Left renal pelvis (tissue), 4 donors: ENCODE data around the gene TGFB3. TPM values are rescaled to one million over a fixed set of nuclear protein-coding genes. Genes with fewer than 3 reads are reported as not detected.
"Not testable (repeated sequence)": the region's sequence is repeated elsewhere in the genome, so short reads cannot be mapped to it uniquely, and the experiment has no call there.

ENCODE experiments used
- DNase-seq, 4 donors: peaks; one replicate each; pipeline ENCODE4 v3.0.0-alpha.2; 2013; ENCODE audit warnings: low read depth in 4 of 4, low spot score in 3 of 4
- polyA plus RNA-seq, 4 donors: library from polyadenylated mRNA; unstranded; fragments of 120-200 nt; gene quantifications; one replicate each; pipeline ENCODE4 v1.2.1, GENCODE V29; 2013; ENCODE audit not compliant: insufficient read length in 4 of 4

TGFB3 gene
- polyA plus RNA-seq, 4 donors: 16.4 to 135 (median 19.9) TPM

DNA sequence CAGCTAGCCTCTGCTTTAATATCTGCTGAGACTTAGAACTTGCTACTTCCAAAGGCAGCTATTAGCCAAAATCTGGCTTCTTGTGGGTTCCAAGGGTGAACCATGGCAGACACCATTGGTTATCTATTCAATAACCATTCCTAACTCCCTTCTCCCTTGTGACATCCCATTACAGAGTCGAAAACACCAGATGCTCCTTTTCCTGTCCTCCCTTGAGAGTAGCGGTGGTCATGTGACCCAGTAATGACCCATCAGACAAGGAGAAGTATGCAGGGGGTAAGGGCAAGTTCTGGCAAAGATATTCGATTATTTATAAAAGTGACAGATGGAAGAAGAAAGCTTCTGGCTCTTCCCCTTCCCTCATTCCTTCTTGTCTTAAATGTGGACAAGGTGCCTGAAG, 20.1 kb downstream of the TGFB3 start:
- no peak for DNase-seq

GRCh38 chr14:75960231-75960630, 21.6 kb downstream of the TGFB3 start:
- DNase-seq: no peak

DNA sequence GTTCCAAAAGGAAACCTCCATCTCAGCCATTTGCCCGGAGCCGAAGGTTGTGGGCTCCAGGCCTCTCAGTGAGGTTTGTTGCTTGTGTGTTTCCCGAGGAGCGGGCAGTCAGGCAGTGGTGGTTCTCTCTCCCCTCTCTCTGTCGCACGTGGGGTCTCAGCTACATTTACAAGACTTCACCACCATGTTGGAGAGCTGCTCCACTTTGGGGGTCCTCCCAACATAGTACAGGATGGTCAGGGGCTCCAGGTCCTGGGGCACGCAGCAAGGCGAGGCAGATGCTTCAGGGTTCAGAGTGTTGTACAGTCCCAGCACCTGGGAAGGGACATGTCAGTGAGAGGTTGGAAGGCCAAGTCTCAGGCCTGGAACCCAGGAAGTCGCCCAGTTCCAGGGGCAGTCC, 22.8 kb downstream of the TGFB3 start:
- DNase-seq: no peak

DNA sequence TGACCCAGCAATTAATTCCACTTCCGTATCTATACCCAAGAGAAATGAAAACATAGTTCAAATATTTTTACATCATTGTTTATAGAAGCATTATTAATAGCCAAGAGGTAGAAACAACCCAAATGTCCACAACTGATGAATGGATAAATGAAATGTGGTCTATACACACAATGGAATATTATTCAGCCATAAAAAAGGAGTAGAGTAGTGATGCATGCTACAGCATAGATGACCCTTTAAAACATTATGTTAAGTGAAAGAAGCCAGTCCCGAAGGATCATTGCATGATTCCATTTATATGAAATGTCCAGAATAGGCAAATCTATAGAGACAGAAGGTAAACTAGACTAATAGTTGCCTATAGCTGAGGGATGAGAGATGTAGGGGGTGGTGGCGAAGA, 29.3 kb downstream of the TGFB3 start:
- DNase-seq: no peak

DNA sequence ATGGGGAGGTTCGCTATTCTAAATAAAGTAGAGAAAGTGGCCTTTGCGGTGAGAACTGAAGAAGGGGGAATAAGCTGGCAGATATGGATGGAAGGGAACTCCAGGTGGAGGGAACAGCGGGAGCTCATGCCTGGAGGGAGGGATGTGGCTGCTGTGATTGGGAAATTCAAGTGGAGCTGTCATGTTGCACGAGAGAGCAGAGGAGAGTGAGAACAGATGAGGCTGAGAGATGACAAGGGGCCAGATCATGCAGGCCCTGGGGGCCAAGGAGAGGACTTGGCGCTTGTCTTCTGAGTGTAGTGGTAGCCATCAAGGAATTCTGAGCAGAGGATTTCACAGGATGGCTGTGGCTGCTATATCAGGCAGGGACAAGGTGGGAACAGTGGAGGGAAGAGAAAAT, 35.0 kb downstream of the TGFB3 start:
- DNase-seq: no peak

DNA sequence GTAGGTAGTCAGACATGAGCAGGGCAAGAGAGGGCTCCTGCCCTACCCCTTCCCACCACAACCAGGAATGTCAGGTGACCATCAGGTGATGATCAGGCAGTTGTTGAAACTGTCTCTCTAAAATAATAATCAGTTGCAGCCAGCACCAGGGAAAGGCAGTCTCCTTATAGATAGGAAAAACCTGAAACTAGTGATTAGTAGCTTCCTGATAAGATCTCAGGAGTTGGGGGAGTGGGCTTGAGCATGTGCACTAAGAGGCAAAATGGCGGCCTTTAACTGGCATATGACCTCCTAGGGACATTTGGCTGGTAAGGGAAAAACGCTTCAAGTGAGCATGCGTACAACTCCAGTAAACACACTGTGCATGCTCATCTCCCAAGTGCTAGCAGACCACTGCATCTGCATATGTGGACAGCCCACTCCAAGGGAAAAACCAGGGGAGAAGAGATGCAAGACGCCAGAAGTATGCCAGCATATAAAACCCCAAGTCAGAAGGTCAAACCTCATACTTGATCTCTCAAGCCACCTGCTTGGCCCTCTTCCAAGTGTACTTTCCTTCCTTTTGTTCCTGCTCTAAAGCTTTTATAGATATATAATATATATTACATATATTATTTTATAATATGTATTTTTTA, 37.1 kb downstream of the TGFB3 start:
- DNase-seq: no peak

DNA sequence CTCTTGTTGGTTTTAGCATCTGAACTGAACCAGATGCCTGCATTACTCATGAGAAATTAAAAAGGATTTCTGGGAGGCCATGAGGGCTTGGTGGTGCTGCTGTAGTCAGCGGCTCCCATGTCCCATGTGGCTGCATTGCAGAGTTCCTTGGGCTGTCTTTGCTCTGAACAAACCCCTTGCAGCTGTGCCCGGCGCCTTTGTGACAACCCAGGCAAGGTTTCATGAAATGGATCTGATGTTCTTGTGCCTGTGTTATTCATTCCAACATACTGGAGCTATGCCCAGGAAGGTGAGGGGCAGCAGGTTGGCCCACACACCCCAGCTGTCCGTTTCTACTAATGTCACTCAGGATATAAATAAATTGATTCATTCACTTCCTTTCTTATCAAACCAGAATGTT, 40.8 kb downstream of the TGFB3 start:
- no peak for DNase-seq

DNA sequence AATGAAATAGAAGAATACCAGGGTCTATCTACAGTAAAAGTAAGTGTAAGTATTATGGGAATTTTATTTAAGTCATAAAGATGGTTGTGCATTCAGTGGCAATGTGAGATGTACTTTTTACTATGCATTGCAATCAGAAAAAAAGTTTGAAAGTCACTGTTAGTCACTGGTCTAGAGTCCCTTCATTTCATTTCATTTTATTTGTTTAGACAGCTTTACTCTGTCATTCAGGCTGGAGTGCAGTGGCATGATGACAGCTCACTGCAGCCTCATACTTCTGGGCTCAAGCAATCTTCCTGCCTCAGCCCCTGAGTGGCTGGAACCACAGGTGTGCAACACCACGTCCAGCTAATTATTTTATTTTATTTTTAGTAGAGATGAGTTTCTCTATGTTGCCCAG, 42.6 kb downstream of the TGFB3 start:
- no peak for DNase-seq

- DNase-seq: no peak
Observed at GRCh38 chr14:75934998-75935628, 46.7 kb downstream of the TGFB3 start.

DNA sequence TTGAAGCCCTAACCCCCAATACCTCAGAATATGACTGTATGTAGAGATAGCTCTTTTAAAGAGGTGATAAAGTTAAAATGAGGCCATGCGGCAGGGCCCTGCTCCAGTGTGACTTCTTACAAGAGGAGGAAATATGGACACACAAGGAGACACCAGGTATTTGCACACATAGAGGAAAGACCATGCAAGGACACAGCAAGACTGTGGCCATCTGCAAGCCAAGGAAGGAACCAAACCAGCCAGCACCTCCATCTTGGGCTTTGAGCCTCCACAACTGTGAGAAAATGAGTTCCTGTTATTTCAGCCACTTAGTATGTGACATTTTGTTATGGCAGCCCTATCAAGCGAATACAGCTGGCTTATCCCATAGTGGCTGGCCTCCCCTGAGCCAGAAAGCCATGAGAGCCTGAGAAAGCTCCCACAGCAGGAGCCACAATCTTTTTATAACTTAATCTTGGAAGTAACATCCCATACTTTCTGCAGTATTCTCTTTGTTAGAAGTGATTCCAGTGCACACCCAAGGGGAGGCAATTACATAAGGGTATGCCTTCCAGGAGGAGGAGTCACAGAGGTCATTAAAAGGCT, 48.0 kb downstream of the TGFB3 start:
- DNase-seq: no peak

DNA sequence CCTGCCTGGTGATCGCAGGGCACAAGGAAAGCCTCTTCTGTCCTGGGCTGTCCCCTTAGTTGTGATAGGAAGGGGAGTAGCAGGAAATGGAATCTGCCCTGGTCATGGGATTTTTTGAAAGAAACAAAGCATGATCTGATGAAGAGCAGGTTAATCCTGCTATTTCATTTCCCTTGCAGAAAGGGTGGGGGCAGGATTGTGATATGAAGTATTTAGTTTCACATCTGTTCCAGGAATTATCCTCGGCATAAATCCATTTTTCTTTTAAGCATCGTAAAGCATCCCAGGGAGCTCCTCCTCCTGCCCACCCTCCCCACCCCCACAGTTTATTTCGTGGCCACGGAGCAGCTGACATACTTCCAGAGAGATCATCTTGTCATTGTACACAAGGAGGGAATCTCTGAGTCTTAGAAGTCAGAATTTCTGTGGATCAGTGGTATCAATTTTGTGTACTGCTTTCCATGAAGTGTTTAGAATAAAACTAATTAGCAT, 53.1 kb downstream of the TGFB3 start:
- peak in 1 of 4 donors; percentile 29 for DNase-seq

DNA sequence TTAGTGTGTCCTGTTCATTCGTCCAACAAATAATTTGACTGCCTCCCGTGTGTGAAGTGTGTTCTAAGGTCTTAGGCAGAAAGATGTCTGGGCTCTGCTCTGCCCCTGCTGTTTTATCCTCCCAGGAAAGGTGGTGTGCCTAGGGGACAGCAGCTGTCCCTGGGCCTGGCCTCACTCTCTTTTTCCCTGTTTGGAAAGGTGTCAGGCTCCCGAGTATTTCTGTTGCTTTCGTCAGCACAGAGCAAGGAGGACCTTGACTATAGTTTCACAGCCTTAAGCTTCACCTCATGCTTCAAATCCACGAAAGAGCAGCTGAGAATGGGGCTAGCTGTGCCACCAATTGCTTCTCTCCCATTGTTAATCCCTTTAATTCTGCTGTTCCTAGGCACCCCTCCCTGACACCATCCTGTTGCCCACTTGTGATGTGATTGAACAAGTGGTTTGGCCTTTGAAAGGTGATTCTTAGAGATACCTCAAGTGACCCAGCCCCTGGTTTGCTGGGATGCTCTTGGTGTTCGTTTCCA, 54.2 kb downstream of the TGFB3 start:
- DNase-seq: no peak

DNA sequence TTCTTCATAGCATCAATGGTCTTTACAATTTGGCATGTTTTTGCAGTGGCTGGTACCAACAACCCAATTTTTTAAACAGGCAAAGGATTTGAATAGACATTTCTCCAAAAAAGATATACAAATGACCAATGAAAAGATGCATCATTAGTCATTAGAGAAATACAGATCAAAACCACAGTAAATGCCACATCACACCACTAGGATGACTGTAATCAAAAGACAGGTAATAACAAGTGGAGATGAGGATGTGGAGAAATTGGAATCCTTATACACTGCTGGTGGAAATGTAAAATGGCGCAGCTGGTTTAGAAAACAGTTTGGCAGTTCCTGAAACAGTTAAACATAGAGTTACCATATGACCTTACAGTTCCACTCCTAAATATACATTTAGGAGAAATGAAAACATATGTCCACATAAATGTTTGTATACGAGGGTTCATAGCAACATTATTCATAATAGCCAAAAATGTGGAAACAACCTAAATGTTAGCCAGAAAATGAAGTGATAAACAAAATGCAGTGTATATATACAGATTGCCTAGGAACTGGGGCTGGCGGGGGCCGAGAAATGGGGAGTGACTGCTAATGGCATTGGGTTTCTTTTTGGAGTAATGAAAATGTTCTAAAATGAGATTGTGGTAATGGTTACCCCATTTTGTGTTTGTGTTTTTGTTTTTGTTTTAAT, 55.2 kb downstream of the TGFB3 start:
- DNase-seq: no peak

- not testable (repeated sequence) for DNase-seq
Observed at GRCh38 chr14:75925141-75925840, 56.5 kb downstream of the TGFB3 start.

DNA sequence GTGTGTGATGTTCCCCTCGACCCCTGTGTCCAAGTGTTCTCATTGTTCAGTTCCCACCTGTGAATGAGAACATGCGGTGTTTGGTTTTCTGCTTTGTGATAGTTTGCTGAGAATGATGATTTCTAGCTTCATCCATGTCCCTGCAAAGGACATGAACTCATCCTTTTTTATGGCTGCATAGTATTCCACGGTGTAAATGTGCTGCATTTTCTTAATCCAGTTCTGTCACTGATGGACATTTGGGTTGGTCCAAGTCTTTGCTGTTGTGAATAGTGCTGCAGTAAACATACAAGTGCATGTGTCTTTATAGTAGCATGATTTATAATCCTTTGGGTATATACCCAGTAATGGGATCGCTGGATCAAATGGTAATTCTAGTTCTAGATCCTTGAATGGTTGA, 61.4 kb downstream of the TGFB3 start:
- DNase-seq: not testable (repeated sequence)

DNA sequence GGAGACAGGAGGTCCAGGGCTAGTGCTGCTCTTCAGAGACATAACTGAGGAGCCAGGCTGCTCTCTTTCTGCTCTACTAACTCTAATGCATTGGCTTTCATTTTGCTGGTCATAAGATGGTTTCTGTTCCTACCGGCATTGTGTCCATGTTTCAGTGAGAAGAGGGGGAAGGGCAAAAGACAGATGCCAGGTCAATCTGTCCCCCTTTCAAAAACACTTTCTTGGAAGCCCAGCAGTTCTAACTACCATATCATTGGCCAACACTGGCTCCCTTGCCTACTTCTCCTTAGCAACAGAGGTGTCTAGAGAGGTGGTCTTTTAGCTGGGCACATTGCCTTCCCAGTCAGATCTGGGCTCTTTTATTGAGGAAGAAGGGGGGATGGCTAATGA, 63.9 kb downstream of the TGFB3 start:
- no peak for DNase-seq

DNA sequence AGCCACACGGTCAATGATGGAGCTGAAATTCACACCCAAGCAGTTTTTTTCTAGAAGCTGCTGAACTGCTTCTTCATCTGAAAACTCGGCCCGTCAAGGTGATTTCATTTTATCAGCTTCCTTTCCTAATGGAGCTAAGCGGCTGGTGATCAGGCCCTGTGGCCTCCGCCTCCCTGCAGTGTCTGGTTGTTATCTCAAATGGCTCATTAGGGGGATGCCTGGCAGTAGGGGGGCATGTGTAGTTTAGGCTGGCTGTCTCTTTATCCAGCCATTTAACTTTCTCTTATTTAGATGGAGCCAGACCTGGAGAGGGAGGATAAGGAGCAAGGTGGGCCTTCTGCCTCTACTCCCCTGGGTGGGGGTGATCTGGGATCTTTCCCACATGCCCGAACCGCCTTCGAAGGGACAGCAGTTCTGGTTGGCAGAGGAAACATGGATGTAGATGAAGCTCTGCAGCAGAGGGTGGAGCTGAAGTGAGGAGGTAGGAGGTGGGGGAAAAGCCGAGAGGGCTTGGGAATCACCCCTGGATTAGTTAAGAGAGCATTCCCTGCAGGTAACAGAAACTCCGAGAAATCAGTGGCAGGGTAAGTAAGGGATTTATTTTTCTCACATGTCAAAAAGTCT, 64.4 kb downstream of the TGFB3 start:
- no peak for DNase-seq

DNA sequence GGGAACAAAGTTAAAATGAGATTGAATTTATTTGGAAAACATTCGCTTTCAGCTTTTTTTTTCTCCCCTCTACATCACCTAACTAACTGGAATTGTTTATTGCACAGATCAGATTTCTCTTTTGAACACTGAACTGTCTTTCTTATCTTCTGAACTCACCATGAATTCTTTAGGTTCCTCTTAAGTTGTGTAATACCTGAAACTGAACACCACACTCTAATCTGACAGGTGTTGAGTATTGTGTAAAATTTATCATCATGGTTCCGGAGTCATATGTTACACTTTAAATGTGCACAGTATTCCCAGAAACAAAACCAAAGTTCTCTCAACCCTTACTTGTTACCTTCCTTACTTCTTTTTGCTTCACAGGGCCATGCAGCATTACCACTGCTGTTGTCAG, 66.8 kb downstream of the TGFB3 start:
- no peak for DNase-seq

DNA sequence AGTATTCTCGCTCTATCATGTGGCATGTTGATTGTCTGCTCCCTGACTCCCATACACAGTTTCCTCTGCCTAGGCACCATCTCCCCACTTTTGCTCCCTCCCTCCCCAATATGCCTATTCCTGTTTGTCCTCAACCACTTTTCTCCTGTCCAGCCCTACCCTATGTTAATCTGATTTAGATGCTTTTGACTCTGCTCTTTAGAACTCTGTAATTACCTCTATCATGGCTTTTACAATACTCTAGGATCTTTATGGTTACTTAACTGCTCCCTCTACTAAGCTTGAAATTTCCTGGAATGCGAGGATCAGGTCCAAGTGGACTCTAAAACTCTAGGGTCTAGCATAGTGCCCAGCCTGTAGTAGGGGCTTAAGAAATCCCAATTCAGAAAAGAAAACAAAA, 68.6 kb downstream of the TGFB3 start:
- DNase-seq: no peak

- DNase-seq: no peak
Observed at GRCh38 chr14:75911883-75912282, 69.9 kb downstream of the TGFB3 start.
